Measurements from ENCODE around the gene FCER2.

FCER2 gene

DNA sequence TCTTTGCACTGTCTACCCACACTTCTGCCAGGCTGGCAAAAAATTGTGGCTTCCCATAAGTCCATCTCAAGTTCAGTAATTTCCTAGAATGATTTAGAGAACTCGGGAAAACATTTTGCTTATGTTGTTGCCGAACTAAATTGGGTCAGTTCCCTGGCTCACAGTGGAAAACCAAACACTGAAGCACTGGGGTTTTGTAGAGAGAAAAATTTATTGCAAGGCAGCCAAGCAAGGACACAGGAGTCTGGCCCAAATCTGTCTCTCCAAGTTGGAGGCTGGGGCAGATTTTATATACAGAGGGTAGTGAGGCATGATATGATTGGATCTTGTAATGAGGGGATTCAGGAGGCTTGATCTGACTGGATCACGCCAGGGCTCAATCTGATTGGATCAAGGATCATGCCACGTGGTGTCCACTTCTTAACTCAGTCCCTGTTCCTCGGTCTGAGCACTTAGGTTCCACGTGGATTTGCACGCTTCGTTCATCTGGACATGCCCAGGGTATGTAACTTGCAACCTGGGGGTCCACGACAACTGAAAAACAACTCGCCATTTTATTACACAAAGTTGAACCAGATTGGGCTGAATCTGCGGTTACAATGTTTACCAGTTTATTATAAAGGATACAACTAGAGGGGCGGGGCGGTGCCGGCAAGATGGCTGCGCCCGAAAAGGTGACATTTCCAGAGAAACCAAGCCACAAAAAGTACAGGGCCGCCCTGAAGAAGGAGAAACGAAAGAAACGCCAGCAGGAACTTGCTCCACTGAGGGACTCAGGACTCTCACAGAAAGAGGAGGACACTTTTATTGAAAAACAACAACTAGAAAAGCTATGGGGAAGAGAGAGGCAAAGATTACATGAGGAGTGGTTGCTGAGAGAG lies 38.1 kb upstream of the FCER2 start:
- no peak overlapping the region for H3K4me3 ChIP-seq
- H3K9me3 ChIP-seq = no peaks in the 10 kb centered on the region
- DNase-seq (ENCODE audit: low spot score in 2 of 2) = no peak
- H3K36me3 ChIP-seq (replicated peaks) = no peaks in the 10 kb centered on the region
- in situ Hi-C loops (cut with MboI; ENCODE audit: low sequenced_read_pairs) = no loop called here
- no peaks in the 10 kb centered on the region for H3K4me1 ChIP-seq
- H3K27me3 ChIP-seq (ENCODE audit: low read depth) = peaks cover 5% of the 10 kb centered on the region

DNA sequence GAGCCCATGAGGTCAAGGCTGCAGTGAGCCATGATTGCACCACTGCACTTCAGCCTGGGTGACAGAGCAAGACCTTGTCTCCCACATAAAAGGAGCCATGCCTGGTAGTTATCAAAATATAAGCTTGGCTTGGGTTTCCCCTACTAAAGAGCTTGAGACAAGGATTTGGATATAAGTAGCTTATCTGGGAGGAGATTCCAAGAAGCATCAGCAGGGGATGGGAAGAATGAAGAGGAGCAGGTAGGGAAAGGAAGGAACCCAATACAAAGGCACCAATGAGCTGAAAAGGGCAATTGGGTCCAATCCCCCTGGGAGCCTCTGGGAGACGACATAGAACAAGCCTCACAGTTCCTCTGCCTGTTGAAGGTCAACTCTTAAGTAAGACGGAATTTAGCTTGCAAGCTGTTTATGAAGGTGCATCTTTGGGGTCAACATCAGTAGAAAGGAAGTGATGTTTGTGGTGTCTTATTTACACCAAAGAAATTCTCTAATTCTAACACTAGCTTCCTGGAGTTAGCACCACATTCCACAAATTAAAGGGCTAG lies 37.4 kb upstream of the FCER2 start:
- Histone ChIP-seq H3K36me3 (replicated peaks) (no peaks in the 10 kb centered on the region), H3K4me3 (no peak overlapping the region), H3K9me3 (no peaks in the 10 kb centered on the region), H3K4me1 (no peaks in the 10 kb centered on the region), H3K27me3 (ENCODE audit: low read depth) (peaks cover 5% of the 10 kb centered on the region)
- DNase-seq (ENCODE audit: low spot score in 2 of 2) = no peak
- in situ Hi-C loops (cut with MboI; ENCODE audit: low sequenced_read_pairs) = no loop called here

DNA sequence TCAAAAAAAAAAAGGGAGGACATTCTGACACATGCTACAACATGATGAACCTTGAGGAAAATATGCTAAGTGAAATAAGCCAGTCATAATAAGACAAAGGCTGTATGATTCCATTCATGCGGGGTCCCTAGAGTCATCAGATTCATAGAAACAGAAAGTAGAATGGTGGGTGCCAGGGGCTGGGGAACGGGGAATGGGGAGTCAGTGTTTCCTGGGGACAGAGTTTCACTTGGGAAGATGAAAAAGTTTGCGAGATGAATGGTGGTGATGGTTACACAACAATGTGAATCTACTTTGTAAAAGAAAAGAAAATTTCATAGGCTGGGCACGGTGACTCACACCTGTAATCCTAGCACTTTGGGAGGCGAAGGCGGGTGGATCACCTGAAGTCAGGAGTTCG lies 36.1 kb upstream of the FCER2 start:
- Histone ChIP-seq H3K27me3 (ENCODE audit: low read depth) (peaks cover 5% of the 10 kb centered on the region), H3K9me3 (no peaks in the 10 kb centered on the region), H3K36me3 (replicated peaks) (no peaks in the 10 kb centered on the region), H3K4me3 (no peak overlapping the region), H3K4me1 (no peaks in the 10 kb centered on the region)
- DNase-seq (ENCODE audit: low spot score in 2 of 2) = no peak
- in situ Hi-C loops (cut with MboI; ENCODE audit: low sequenced_read_pairs) = no loop called here

DNA sequence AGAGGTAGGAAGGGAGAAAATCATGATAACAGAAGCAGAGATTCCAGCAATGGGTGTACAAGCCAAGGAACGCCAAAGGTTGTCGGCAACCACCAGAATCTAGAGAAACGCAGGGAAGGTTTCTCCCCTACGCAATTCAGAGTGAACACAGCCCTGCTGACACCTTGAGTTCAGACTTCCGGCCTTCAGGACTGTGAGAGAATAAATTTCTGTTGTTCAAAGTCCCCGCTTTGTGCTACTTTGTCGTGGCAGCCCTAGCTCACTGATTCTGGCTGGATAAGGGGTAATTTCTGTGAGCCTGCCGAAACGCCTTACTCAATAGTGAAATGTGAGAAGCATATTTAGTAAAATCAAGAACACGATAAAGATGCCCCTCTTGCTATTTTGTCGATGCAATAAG lies 35.3 kb upstream of the FCER2 start:
- no peaks in the 10 kb centered on the region for H3K4me1 ChIP-seq
- H3K4me3 ChIP-seq = no peak overlapping the region
- in situ Hi-C loops (cut with MboI; ENCODE audit: low sequenced_read_pairs) = no loop called here
- DNase-seq (ENCODE audit: low spot score in 2 of 2) = no peak
- peaks cover 5% of the 10 kb centered on the region for H3K27me3 ChIP-seq (ENCODE audit: low read depth)
- H3K36me3 ChIP-seq (replicated peaks) = no peaks in the 10 kb centered on the region
- no peaks in the 10 kb centered on the region for H3K9me3 ChIP-seq

DNA sequence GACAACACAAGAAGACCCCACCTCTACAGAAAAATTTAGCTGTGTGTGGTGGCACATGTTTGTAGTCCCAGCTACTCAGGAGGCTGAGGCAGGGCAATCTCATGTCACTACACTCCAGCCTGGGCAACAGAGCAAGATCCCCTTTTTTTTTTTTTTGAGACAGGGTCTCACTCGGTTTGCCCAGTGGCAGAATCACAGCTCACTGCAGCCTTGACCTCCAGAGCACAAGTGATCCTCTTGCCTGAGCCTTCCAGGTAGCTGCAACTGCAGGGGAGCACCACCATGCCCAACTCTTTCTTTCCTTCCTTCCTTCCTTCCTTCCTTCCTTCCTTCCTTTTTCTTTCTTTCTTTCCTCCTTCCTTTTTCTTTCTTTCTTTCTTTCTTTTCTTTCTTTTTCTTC lies 34.2 kb upstream of the FCER2 start:
- H3K9me3 ChIP-seq = no peaks in the 10 kb centered on the region
- H3K4me1 ChIP-seq = no peaks in the 10 kb centered on the region
- in situ Hi-C loops (cut with MboI; ENCODE audit: low sequenced_read_pairs) = no loop called here
- no peaks in the 10 kb centered on the region for H3K36me3 ChIP-seq (replicated peaks)
- H3K27me3 ChIP-seq (ENCODE audit: low read depth) = peaks cover 10% of the 10 kb centered on the region
- DNase-seq (ENCODE audit: low spot score in 2 of 2) = no peak
- H3K4me3 ChIP-seq = no peak overlapping the region

DNA sequence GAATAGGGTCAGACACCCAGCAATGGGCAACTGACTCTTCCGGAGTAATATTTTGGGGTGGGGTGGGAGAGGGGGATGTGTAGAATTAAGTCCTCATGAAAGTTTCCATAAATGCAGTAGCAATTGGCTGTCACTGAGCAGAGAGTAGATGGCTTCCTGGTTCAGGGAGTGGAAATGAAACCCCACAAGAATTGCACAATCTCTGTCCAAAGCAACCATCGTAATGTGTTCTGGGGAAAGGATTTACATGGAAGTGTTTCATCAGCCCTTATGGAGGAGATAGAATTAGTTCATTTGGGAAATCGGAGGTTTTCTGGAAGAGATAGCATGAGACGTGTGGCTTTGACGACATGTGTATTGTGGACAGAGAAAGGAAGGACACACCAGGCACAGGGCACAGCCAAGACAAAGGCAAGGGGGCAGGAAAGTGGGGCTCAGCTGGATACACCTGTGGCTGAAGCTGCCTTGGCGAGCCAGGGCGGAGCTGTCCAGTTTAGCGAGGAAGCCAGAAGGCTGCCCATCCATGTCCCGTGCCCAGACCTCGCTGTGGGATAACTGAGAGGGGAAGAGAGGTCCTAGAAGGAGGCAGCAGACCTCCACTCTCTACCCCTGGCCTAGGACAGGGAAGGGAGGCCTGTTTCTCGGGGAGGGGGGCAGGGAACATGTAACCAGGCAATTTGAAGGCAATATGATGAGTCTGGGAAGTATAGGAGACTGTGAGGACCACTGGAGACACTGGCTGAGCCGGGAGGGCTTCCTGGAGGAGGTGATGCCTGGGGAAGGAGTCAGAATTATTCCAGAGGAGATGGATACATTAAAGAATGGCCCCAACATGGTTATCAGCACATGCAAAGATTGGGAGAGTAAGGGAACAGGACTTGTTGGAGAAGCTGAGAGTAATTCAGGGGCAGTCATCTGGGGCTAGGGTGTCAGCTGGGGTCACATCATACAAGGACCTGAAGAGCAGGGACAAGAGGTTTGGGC lies 32.6 kb upstream of the FCER2 start:
- Histone ChIP-seq H3K4me1 (no peaks in the 10 kb centered on the region), H3K4me3 (no peak overlapping the region), H3K27me3 (ENCODE audit: low read depth) (peaks cover 18% of the 10 kb centered on the region), H3K36me3 (replicated peaks) (no peaks in the 10 kb centered on the region), H3K9me3 (no peaks in the 10 kb centered on the region)
- in situ Hi-C loops (cut with MboI; ENCODE audit: low sequenced_read_pairs) = no loop called here
- DNase-seq (ENCODE audit: low spot score in 2 of 2) = no peak

DNA sequence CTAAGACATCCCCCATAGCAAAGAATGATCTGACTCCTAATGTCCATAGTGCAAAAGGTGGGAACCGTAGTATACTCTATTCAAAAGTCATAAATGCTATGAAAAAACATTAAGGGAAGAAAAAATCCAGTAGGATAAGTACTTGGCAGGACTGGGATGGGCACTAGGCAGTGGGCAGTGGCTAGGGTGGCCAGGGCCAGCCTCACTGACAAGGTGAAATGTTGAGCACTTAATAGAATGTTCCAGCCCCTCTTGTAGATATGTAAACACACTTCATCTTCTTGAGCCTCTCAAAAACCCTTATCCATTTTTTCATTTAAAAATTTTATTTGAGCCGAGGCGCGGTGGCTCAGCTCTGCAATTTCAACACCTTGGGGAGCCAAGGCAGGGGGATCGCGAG lies 31.4 kb upstream of the FCER2 start:
- in situ Hi-C loops (cut with MboI; ENCODE audit: low sequenced_read_pairs) = no loop called here

DNA sequence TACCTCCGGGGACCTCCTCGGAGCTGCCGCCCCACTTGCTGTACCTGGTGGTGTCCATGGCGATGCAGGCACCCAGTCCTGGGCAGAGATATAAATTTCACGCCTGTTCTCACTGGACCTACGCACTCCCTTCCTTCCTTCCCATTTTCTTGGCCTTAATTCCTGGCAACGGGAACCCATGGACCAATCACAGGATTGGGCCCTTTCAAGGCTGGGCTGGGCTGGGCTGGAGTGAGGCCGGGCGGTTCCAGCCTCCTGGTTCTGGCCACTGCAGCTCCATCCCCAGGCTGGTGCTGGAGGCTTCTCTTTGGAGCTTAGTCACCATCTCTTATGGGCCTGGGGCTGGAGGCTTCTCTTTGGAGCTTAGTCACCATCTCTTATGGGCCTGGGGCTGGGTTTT lies 30.1 kb upstream of the FCER2 start, which contains the start of gene CLEC4G:
Gene CLEC4G (minus strand): TSS at position 66 of the 400 bp plus-strand sequence. CDS start 8 bp downstream, at position 58.
- peaks cover 30% of the 10 kb centered on the region for H3K27me3 ChIP-seq (ENCODE audit: low read depth)
- no peaks in the 10 kb centered on the region for H3K9me3 ChIP-seq
- in situ Hi-C loops (cut with MboI; ENCODE audit: low sequenced_read_pairs) = no loop called here

More for the DNA sequence above, 31.4 kb upstream of the FCER2 start:
- no peaks in the 10 kb centered on the region for H3K36me3 ChIP-seq (replicated peaks)
- H3K27me3 ChIP-seq (ENCODE audit: low read depth) = peaks cover 29% of the 10 kb centered on the region
- H3K4me1 ChIP-seq = no peaks in the 10 kb centered on the region
- no peak for DNase-seq (ENCODE audit: low spot score in 2 of 2)
- no peaks in the 10 kb centered on the region for H3K9me3 ChIP-seq
- H3K4me3 ChIP-seq = no peak overlapping the region

DNA sequence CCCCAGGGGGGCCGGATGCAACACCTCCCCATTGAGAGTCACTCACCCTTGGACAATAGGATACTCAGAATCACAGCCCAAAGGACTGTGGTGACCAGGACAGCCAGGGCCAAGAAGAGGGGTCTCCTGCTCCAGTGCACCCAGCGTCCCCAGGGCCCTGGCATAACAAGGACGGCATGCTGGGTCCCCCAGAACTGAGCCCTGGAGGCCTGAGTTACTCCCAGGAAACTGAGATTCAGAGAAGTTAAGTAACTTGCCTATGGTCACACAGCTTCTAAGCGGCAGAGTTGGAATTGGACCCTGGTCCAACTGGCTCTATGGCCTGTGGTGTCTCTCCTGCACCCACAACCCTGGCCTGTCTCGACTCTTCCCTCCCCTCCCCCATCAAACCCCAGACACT lies 29.7 kb upstream of the FCER2 start:
- H3K4me1 ChIP-seq = no peaks in the 10 kb centered on the region
- H3K4me3 ChIP-seq = no peak overlapping the region
- in situ Hi-C loops (cut with MboI; ENCODE audit: low sequenced_read_pairs) = no loop called here
- DNase-seq (ENCODE audit: low spot score in 2 of 2) = no peak
- no peaks in the 10 kb centered on the region for H3K9me3 ChIP-seq
- H3K36me3 ChIP-seq (replicated peaks) = no peaks in the 10 kb centered on the region
- peaks cover 30% of the 10 kb centered on the region for H3K27me3 ChIP-seq (ENCODE audit: low read depth)

More for the DNA sequence above, 30.1 kb upstream of the FCER2 start, which contains the start of gene CLEC4G:
- Histone ChIP-seq H3K36me3 (replicated peaks) (no peaks in the 10 kb centered on the region), H3K4me3 (no peak within 1 kb of the TSS), H3K4me1 (no peaks in the 10 kb centered on the region)
- no peak for DNase-seq (ENCODE audit: low spot score in 2 of 2)

DNA sequence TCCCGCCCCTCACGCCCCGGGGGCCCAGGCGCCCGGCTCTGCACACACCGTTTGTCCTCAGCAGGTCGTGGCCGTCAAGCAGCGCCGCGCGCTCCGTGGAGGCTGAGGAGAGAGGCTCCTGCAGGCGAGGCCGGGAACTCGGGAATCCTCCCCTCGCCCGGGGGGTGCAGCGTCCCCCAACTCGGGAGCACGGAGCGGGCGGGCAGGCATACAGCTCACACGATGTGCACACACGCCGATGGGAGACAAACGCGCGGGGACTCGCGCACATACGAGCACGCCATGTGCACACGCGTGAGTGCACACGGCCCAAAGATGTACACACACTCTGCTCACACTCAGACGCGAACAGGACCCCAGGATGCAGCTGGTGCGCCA lies 29.3 kb upstream of the FCER2 start:
- H3K4me3 ChIP-seq = no peak overlapping the region
- no peak for DNase-seq (ENCODE audit: low spot score in 2 of 2)
- peaks cover 30% of the 10 kb centered on the region for H3K27me3 ChIP-seq (ENCODE audit: low read depth)
- in situ Hi-C loops (cut with MboI; ENCODE audit: low sequenced_read_pairs) = no loop called here
- no peaks in the 10 kb centered on the region for H3K4me1 ChIP-seq
- no peaks in the 10 kb centered on the region for H3K9me3 ChIP-seq
- H3K36me3 ChIP-seq (replicated peaks) = no peaks in the 10 kb centered on the region

DNA sequence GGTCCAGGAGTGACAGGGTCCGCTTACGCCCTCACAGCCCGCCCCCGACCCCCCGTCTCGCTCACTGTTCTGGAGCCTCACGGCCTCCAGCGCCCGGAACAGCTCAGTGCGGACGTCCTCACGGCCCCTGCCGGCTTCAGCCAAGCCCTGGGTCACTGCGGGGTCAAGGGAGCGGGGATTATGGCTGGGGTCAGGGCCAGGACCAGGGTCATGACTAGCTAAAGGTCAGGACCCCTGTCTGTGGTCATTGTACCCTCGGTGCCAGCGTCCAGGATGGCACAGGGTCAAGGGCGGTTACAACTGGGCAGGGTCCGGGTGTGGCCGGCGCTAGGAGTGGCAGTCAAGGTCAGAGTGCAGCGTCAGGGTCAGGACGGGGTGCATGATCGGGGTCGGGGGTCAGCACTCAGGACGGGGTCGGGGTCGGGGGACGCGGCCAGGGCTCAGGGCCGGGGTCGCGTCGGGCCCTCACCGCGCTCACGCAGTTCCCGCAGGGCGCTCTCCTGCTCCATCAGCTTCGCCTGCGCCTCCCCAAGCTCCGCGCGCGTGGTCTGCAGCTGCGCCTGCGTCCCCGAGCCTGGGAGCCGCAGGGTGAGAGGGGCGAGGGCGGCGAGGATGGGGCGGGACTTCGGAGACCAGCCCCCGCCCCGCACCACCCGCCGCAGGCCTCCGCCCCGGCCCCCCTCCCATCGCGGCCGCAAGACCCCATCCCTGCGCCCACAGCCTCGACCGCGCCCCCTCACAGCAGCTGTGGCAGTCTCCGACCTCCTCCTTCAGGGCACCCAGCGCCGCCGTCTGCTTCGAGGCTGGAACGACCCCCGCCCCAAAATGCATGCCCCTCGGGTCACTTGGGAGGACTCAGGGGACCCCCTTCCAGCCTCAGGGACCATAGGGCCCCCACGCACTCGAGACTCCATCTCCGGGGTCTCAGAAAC lies 28.6 kb upstream of the FCER2 start:
- Histone ChIP-seq H3K9me3 (no peaks in the 10 kb centered on the region), H3K4me1 (no peaks in the 10 kb centered on the region), H3K36me3 (replicated peaks) (no peaks in the 10 kb centered on the region), H3K27me3 (ENCODE audit: low read depth) (peaks cover 30% of the 10 kb centered on the region), H3K4me3 (no peak overlapping the region)
- DNase-seq (ENCODE audit: low spot score in 2 of 2) = no peak
- in situ Hi-C loops (cut with MboI; ENCODE audit: low sequenced_read_pairs) = no loop called here

DNA sequence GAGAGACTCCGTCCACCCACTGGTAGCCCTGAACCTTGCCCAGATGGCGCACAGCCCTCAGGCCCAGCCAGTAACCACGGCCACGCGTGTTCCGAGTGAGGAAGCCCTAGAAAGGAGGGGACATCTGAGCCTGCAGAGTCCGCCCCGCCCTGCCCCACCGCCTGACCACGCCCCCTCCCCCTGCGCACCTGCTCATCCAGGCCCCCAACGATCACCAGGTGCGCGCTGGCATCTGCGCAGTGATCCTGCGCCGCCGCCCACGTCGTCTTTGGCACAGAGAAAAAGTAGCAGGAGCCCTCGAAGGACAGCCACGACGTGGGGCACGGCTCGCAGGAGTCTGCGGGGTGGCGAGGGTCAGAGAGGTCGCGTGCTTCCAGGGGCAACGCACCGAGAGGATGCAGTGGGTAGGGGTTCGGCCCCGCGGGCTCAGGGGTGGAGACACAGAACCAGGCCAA lies 27.9 kb upstream of the FCER2 start:
- Histone ChIP-seq H3K4me1 (no peaks in the 10 kb centered on the region), H3K9me3 (no peaks in the 10 kb centered on the region), H3K27me3 (ENCODE audit: low read depth) (peaks cover 30% of the 10 kb centered on the region), H3K36me3 (replicated peaks) (no peaks in the 10 kb centered on the region), H3K4me3 (no peak overlapping the region)
- in situ Hi-C loops (cut with MboI; ENCODE audit: low sequenced_read_pairs) = no loop called here
- DNase-seq (ENCODE audit: low spot score in 2 of 2) = no peak

DNA sequence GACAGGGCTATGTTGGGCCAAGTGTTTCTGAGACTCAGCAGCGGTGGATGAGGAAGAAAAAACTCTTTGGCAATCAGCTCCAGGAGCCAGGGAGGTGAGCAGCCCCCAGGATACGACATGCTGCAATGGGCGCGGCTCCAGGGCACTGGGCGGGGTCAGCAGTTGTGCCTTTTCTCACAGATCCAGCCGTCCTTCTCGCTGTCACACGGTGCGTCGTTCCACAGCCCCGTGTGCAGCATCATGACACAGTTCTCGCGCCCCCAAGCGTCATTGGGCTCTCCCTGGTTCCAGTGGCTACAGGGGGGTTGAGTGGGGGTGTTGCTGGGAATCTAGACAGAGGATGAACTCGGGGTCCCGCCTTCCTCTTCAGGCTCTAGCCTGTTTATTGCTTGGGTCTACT lies 27.3 kb upstream of the FCER2 start:
- no peaks in the 10 kb centered on the region for H3K4me1 ChIP-seq
- no peak overlapping the region for H3K4me3 ChIP-seq
- peaks cover 30% of the 10 kb centered on the region for H3K27me3 ChIP-seq (ENCODE audit: low read depth)

More for the DNA sequence above, 27.3 kb upstream of the FCER2 start:
- H3K9me3 ChIP-seq = no peaks in the 10 kb centered on the region
- in situ Hi-C loops (cut with MboI; ENCODE audit: low sequenced_read_pairs) = no loop called here
- H3K36me3 ChIP-seq (replicated peaks) = no peaks in the 10 kb centered on the region
- DNase-seq (ENCODE audit: low spot score in 2 of 2) = peak in 1 of 2 experiments; percentile 19
